Peyer's patch (tissue), 4 donors: ENCODE results near the gene SLC6A18.

Experiments
- POLR2A ChIP-seq, 2 donors: fragments of 450-650 bp; IDR thresholded peaks; one replicate each; pipeline ENCODE4 v1.5.1; 2017; ENCODE audit warnings: antibody characterized with exemption in 2 of 2, mild to moderate bottlenecking in 2 of 2, moderate library complexity in 2 of 2
- TF ChIP-seq, protein P1 (sequence below), 6 experiments: fragments of 450-650 bp in 4 of 6; fragments of 200-600 bp in 2 of 6; sonication (generic) in 1 of 6; IDR thresholded peaks; one replicate each; pipeline ENCODE4 v1.5.1; 2017 to 2019; ENCODE audit warnings: antibody characterized with exemption in 6 of 6, mild to moderate bottlenecking in 3 of 6, moderate library complexity in 1 of 6

GRCh38 chr5:1205255-1206180 is 19.7 kb upstream of the SLC6A18 start:
- TF ChIP-seq, protein P1, sequence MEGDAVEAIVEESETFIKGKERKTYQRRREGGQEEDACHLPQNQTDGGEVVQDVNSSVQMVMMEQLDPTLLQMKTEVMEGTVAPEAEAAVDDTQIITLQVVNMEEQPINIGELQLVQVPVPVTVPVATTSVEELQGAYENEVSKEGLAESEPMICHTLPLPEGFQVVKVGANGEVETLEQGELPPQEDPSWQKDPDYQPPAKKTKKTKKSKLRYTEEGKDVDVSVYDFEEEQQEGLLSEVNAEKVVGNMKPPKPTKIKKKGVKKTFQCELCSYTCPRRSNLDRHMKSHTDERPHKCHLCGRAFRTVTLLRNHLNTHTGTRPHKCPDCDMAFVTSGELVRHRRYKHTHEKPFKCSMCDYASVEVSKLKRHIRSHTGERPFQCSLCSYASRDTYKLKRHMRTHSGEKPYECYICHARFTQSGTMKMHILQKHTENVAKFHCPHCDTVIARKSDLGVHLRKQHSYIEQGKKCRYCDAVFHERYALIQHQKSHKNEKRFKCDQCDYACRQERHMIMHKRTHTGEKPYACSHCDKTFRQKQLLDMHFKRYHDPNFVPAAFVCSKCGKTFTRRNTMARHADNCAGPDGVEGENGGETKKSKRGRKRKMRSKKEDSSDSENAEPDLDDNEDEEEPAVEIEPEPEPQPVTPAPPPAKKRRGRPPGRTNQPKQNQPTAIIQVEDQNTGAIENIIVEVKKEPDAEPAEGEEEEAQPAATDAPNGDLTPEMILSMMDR (IDR thresholded peaks at IDR 0.05): no peak
- TF ChIP-seq POLR2A (IDR thresholded peaks at IDR 0.05): no peak
